22Rv1 (cell line): Measurements from ENCODE around the gene MAD1L1.

Source experiments
- H3K27ac ChIP-seq: fragments of 450-650 bp; 2 replicates; pipeline ENCODE4 v1.5.1; 2017
- ZFX ChIP-seq: fragments of 450-650 bp; IDR thresholded peaks from 2 replicates; pipeline ENCODE4 v1.6.1; 2017; ENCODE audit warnings: antibody characterized with exemption, borderline replicate concordance
- TF ChIP-seq, protein P1 (sequence below): fragments of 450-650 bp; IDR thresholded peaks from 2 replicates; pipeline ENCODE4 v1.5.1; 2017; ENCODE audit warnings: mild to moderate bottlenecking

MAD1L1 gene

DNA sequence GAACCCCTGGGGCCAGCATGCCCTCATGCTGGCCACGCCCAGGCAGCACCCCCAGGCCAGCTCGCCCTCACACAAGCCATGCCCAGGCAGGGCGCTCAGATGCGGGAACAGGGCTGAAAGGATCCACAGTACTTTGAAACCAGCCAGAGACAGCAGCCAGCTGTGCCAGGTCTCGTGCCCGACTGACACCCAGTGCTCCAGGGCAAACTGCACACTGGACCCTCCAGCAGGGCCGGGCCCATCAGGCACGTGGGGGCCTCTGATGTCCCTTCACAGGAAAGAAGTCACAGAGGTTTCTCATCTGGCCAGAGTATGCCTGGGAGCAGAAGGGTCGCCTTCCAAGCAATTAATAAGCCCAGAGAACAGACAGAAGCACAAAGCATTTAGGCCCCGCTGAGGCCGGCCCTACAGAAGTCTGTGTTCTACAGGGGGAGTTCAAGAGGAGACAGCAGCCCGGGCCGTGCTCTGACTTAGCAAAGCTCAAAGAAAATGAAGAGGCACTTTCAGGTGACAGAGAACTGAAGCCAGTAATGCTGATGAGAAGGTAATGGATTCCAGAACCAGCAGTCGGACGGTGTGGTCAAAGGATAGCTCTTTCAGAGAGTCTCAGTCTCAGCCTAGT, 21.4 kb downstream of the MAD1L1 start:
- TF ChIP-seq, protein P1, sequence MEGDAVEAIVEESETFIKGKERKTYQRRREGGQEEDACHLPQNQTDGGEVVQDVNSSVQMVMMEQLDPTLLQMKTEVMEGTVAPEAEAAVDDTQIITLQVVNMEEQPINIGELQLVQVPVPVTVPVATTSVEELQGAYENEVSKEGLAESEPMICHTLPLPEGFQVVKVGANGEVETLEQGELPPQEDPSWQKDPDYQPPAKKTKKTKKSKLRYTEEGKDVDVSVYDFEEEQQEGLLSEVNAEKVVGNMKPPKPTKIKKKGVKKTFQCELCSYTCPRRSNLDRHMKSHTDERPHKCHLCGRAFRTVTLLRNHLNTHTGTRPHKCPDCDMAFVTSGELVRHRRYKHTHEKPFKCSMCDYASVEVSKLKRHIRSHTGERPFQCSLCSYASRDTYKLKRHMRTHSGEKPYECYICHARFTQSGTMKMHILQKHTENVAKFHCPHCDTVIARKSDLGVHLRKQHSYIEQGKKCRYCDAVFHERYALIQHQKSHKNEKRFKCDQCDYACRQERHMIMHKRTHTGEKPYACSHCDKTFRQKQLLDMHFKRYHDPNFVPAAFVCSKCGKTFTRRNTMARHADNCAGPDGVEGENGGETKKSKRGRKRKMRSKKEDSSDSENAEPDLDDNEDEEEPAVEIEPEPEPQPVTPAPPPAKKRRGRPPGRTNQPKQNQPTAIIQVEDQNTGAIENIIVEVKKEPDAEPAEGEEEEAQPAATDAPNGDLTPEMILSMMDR, result no peak
- no peak for TF ChIP-seq ZFX
- H3K27ac ChIP-seq, result no peak overlapping the region

DNA sequence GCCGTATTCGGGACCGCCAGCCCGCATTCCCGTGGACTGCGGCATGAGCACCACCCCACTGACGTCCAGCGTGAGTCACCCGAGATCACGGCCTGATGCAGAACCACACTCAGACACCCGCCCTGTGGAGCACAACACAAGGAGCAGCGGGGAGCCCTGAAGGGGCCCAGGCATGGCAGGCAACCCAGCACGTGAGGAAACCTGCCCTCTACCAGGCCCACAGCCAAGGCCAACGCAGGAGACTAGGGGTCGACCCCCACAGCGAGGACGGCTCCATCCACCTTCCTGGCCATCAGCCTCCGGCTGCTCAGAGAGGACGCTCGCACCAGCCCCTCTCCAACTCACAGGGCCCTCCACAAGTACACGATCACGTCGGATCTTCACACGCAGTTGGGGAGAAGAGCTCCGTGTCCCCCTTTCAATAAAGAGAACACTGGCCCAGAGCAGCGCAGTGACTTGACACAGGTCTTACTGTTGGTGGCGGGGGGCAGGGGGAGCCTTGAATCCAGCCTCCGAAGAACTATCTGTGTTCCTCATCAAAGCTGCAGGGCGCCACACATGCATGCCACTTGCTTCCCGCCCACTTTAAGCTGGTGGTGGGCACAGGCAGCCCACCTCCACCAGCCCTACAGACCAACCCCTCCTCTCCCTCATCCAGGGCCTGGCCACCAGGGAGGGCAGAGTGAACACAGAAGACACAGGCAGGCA, 22.0 kb downstream of the MAD1L1 start:
- no peak overlapping the region for H3K27ac ChIP-seq
- TF ChIP-seq, protein P1, result no peak

DNA sequence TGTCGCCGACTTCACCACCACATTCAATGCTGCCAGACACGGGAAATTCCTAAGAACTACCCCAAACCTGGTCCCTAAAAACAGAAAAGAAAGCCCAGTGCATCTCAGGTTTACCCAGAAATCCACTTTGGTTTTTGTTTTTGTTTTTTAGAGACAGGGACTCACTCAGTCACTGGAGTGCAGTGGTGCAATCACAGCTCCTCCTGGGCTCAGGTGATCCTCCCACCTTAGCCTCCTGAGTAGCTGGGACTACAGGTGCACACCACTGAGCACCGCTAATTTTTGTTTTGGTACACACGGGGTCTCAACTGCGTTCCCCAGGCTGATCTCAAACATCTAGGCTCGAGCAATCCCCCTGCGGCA, 22.8 kb downstream of the MAD1L1 start:
- no peak for TF ChIP-seq ZFX
- TF ChIP-seq, protein P1, result no peak

DNA sequence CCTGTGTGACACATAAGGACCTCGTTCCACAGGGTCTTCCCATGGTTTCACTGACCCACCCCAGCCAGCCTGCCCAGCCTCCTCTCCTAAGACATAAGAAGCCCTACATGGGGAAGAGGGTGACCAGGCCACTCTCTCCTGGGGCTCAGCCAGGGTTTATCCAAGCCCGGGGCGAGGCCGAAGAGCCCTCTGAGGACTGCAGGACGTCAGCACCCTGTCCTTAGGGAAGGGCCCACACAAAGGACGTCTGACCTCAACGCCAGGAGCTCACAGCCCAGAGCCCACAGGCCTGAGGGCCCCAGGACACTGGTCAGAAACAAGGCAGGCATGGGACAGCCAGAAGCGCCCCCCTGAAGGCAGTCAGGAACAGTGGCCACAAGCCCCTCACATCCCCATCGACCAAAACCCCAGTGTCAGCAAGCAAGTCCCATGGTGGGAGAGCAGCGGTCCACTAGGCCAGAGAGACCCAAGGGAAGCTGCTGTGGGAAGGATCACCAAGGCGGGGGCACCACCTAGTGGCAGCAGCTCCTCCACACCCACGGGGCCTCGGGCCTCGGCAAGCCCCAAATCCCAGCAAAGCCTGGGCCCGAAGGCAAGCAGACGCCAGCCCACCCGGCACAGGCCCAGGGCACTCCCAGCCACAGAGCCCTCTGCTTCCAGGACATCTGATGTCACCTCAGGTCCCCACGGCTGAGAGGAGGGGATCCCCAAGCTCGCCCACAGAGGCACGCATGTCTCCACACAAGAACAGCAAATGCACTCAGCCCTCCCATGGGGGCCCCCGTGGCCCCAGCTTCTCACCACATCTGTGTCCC, 23.4 kb downstream of the MAD1L1 start:
- no peak overlapping the region for H3K27ac ChIP-seq
- no peak for TF ChIP-seq ZFX
- TF ChIP-seq, protein P1, result peak; percentile 80

More for the DNA sequence above, 22.8 kb downstream of the MAD1L1 start:
- no peak overlapping the region for H3K27ac ChIP-seq

DNA sequence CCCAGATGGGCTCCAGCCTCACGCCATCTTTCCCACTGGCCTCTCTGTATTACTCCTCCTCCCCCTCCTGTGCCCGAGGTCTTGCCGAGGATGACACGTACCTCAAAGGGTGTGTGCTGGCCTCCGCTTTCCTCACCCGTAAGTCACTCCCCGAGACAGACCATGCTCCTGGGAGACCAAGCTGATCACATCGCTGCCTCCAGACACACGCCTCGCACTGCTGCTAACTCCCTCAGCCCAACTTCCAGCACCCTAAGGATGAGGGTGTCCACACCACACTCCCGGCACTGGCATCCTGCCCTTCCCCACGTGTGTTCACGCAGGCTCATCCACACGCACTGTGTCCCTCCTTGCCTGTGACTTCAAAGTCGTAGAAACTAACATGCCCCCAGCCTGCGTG, 24.0 kb downstream of the MAD1L1 start:
- no peak for TF ChIP-seq ZFX
- TF ChIP-seq, protein P1, result no peak
- H3K27ac ChIP-seq, result no peak overlapping the region

DNA sequence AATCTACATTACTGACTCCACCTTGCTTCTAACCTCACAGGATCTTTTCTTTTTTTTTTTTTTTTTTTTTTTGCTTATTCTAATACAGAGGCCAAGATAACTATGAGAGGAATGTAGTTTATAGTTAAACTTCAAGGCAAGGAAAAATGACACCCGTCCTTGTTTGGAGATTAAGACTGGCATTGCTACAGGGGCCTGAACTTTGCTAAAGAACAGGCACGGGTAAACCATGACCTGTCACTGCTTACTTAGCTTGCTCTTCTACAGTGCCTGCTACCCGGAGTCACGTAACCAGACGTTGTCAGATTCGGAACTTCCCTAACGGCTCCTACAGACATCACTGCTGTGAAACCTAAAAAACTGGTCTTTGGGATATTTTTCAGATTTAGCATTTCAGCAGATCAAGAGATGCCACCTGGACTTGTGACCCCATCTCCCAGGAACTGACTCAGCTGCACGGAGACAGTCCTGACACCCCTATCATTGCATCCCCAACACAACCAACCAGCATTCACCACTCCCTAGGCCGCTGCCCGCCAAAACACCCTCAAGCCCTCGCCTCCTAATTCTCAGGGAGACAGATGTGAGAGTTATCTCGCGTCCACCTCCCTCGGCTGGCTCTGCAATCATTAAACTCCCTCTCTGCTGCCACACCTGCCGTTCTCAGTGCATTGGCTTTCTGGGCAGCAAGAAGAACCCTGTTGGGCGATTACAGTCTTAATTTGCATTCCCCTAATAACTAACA, 27.5 kb downstream of the MAD1L1 start:
- no peak for TF ChIP-seq ZFX
- TF ChIP-seq, protein P1, result no peak
- no peak overlapping the region for H3K27ac ChIP-seq
